GM20000 (cell line): ENCODE measurements around the gene RBPJ.
"Not testable (repeated sequence)": the region's sequence is repeated elsewhere in the genome, so short reads cannot be mapped to it uniquely, and the experiment has no call there.

ENCODE experiments used
- DNase-seq: peaks from one replicate; pipeline ENCODE4 v3.0.0; 2012; ENCODE audit warnings: low spot score
- CTCF ChIP-seq: IDR thresholded peaks from 2 replicates; pipeline ENCODE4 v1.5.1; 2012; ENCODE audit warnings: mild to moderate bottlenecking, control low read depth; ENCODE audit errors: extremely low read depth, missing control alignments

RBPJ gene

DNA sequence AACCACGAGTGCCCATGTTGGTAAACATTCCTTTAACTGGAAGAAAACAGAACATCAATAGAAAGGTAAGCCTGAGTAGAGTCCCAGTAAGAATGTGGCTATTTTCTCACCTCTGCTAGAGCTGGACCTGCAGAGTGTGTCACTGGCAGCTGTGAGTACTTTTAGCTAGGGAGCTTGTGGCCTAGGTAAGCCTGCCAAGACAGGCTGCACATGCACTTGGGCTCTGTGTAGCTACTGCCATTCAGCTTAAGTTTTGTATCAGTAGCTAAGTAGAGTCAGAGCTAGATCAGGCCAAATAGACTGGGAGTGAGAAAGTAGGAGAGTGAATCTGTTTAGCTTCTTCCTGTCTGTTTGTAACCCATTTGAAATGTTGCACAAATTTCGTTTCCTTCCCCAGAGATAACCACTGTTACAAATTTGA, 35.3 kb downstream of the RBPJ start:
- TF ChIP-seq CTCF: no peak
- no peak for DNase-seq

- not testable (repeated sequence) for DNase-seq
Observed at GRCh38 chr4:26359521-26359920, 38.7 kb downstream of the RBPJ start.

GRCh38 chr4:26360273-26360672, 39.5 kb downstream of the RBPJ start:
- no peak for TF ChIP-seq CTCF
- DNase-seq: no peak

DNA sequence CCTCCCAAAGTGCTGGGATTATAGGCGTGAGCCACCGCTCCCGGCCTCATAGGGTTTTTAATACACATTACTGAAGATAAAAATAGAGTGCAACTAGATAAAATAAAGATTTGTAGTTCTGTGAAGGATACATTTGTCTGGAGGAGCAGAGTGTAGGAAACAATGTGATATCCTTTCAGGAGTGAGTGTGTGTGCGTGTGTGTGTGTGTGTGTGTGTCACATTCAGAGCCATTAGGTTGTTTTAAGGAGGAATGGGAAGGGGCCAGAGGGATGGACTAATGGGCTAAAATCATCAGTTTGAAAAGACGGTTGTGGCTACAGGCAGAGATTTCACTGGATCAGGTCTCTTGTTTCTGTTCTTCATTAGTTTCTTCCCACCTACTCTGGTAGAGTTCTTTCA, 40.0 kb downstream of the RBPJ start:
- TF ChIP-seq CTCF: no peak
- DNase-seq: no peak

GRCh38 chr4:26361297-26361696, 40.5 kb downstream of the RBPJ start:
- DNase-seq: no peak
- TF ChIP-seq CTCF: no peak

GRCh38 chr4:26362745-26363439, 42.1 kb downstream of the RBPJ start:
- no peak for TF ChIP-seq CTCF
- DNase-seq: no peak

- TF ChIP-seq CTCF: no peak
- DNase-seq: no peak
Observed at GRCh38 chr4:26365537-26366150, 44.8 kb downstream of the RBPJ start.

- no peak for DNase-seq
- TF ChIP-seq CTCF: no peak
Observed at GRCh38 chr4:26367811-26368210, 47.0 kb downstream of the RBPJ start.
